Mucosa of descending colon (tissue), 3 donors: ENCODE data around the gene BTNL3. TPM values are rescaled to one million over a fixed set of nuclear protein-coding genes. Genes with fewer than 3 reads are reported as not detected.

ENCODE experiments used
- ATAC-seq: fragments of 200-7000 bp; cut with Tn5 transposase; one replicate; pipeline ENCODE4 v1.9.1; 2020; ENCODE audit warnings: mild to moderate bottlenecking, moderate library complexity
- DNase-seq, 3 donors: peaks; one replicate each; pipeline ENCODE4 v3.0.0-alpha.2; 2020
- H3K36me3 ChIP-seq: fragments of 200-600 bp; one replicate; pipeline ENCODE4 v1.8.0; 2021; ENCODE audit warnings: low read depth, mild to moderate bottlenecking
- H3K4me1 ChIP-seq: fragments of 200-600 bp; one replicate; pipeline ENCODE4 v1.8.0; 2021; ENCODE audit warnings: low read depth, mild to moderate bottlenecking
- H3K4me3 ChIP-seq: fragments of 200-600 bp; one replicate; pipeline ENCODE4 v1.8.0; 2021; ENCODE audit warnings: mild to moderate bottlenecking
- H3K9me3 ChIP-seq: fragments of 200-600 bp; one replicate; pipeline ENCODE4 v1.8.0; 2021; ENCODE audit warnings: mild to moderate bottlenecking
- intact Hi-C, 2 donors: fragments of 100-400 bp; cut with DNase I in 1 of 2; cut with micrococcal nuclease in 1 of 2; formaldehyde crosslinking; loops; one replicate each; pipeline versions ENCODE4 v1.11.0 to v1.11.1; 2022; cut with DNase I, micrococcal nuclease
- total RNA-seq, 3 donors: library from RNA; stranded (reverse); fragmentation: NEBNext Ultra II Directional in 2 of 3; extraction: Animal tissue kit (Norgen Biotek cat#: 25700) in 2 of 3; gene quantifications; one replicate each; pipeline versions ENCODE4 v1.2.1 to v1.2.4, GENCODE V29; 2021 to 2023
- TF ChIP-seq, protein P1 (sequence below): fragments of 200-600 bp; IDR thresholded peaks from one replicate; pipeline ENCODE4 v1.8.0; 2022; ENCODE audit warnings: antibody characterized with exemption, mild to moderate bottlenecking
- donor health status: DM: no; HTN: no; CAD: no; lungs with moderate emphysema.
- donor health status: DM: no; HTN: no; CAD: no.
- donor health status: DM: no; HTN: yes; CAD: no.

Gene BTNL3
- total RNA-seq, 3 donors from 2014 or later: 38.4 to 62.2 (median 46.5) TPM

DNA sequence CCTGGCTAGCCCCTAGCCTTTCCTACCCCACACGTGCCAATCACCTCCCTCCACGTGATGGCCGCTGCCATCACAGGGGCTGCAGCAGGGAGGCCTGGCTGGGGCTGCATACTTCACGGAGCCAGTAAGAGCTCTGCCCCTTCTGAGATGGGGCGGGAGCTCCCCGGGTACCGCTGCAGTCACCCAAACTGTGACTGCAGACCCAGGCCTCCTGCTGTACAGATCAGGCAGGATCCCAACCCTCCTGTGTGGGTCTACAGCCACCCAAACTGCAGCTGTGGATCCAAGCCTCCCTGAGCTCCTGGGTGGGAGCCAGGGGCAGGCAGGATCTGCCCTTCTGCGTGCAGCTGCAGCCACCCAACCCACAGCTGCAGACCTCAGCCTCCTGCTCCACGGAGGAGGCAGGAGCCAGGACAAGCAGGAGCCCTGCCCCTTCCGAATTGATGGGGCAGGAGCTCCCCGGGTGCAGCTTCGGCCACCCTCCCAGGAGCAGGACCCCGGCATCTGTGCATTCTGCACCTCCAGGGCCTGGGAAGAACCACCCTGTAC lies 48.2 kb downstream of the BTNL3 start:
- ATAC-seq (no peak), DNase-seq (no peak)
- Histone ChIP-seq H3K4me3 (no peak overlapping the region), H3K9me3 (peaks cover 2% of the 10 kb centered on the region), H3K36me3 (no peaks in the 10 kb centered on the region), H3K4me1 (no peaks in the 10 kb centered on the region)
- intact Hi-C loops: no loop called here
- TF ChIP-seq, protein P1, sequence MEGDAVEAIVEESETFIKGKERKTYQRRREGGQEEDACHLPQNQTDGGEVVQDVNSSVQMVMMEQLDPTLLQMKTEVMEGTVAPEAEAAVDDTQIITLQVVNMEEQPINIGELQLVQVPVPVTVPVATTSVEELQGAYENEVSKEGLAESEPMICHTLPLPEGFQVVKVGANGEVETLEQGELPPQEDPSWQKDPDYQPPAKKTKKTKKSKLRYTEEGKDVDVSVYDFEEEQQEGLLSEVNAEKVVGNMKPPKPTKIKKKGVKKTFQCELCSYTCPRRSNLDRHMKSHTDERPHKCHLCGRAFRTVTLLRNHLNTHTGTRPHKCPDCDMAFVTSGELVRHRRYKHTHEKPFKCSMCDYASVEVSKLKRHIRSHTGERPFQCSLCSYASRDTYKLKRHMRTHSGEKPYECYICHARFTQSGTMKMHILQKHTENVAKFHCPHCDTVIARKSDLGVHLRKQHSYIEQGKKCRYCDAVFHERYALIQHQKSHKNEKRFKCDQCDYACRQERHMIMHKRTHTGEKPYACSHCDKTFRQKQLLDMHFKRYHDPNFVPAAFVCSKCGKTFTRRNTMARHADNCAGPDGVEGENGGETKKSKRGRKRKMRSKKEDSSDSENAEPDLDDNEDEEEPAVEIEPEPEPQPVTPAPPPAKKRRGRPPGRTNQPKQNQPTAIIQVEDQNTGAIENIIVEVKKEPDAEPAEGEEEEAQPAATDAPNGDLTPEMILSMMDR: no peak

DNA sequence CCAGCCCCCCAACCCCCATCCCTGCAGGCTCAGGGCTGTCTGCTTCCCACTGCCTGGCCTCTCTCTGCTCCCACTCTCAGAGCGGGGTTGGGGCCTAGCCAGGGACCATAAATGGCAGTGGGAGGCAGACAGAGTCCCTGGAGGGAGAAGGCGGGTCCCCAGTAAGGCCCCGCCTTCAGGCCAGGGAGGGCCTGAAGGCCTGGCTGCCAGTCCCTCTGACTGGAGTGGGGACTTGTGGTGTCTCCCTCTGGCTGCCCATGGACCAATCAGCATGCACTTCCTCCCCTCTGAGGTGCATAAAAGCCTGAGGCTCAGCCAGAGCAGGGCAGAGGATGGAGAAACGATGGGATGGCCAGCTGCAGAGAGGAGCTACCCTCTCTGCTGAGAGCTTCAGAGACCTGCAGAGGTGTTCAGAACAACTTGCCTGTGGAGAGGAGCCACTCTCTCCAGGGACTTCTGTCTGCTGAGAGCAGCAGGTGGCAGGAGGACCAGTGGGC lies 48.8 kb downstream of the BTNL3 start:
- no peak overlapping the region for H3K4me3 ChIP-seq
- ATAC-seq: peak; percentile 44
- no peak for DNase-seq
- intact Hi-C loops: no loop called here
- TF ChIP-seq, protein P1: no peak
- no peaks in the 10 kb centered on the region for H3K36me3 ChIP-seq
- H3K4me1 ChIP-seq: no peaks in the 10 kb centered on the region
- H3K9me3 ChIP-seq: peaks cover 1% of the 10 kb centered on the region

DNA sequence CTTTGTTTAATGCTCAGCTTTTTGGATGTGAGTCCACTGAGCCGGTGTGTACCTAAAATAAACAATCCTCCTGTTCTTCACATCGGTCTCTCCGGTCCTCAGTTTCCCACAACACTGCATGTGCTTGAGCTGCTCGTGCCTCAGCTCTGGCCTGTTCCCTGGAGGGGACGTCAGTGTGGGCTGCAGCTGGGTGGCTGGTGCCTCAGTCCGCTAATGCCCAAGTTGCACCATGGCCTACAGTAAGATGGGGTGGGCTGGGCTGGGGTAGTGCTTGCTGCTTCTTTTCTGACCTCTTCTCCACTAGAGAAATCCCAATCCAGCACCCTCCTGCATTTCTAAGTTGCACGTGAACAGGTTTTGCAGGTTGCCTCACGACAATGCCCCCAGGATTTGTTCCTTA lies 50.8 kb downstream of the BTNL3 start:
- Histone ChIP-seq H3K9me3 (no peaks in the 10 kb centered on the region), H3K36me3 (no peaks in the 10 kb centered on the region), H3K4me1 (no peaks in the 10 kb centered on the region), H3K4me3 (no peak overlapping the region)
- intact Hi-C loops: no loop called here
- no peak for ATAC-seq
- TF ChIP-seq, protein P1: no peak
- no peak for DNase-seq

DNA sequence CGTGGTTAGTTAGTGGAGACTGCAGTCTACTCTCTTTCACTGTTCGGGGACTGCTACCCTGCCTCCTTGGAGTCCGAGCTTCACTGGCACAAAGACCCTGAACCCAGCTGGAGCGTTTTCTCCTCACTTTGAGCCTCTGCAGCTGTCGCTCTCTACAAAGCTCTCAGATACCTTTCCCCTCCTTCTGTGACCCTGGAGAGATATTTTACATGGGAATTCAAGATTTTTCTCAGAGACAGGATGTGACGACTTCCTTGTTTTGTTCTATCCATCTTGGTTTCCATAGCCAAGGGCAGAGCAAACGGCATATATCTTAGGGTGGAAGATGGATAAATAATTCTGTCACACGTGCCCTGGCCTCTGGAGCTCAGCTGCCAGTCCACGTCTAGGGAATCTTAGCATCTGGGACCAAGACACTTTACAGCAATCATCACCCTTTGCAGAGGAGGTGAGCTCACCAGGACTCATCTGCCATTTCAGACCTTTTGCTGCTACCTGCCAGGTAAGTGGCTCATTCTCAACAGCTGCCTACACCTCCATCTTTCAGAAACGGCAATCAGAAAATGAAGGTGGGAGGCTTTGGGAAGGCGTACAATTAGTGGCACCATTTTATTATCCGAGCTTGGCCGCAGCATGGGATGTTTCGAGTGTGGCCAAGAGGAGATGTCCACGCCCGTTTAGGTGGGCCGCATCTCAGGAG lies 51.4 kb downstream of the BTNL3 start, which contains the start of gene BTNL9:
Gene BTNL9 (plus strand): TSS at position 336 of the 700 bp plus-strand sequence. CDS start 5,224 bp downstream, outside the sequence.
- H3K36me3 ChIP-seq: no peaks in the 10 kb centered on the region
- no peak for ATAC-seq
- intact Hi-C loops: no loop called here
- no peaks in the 10 kb centered on the region for H3K4me1 ChIP-seq
- H3K9me3 ChIP-seq: no peaks in the 10 kb centered on the region
- H3K4me3 ChIP-seq: no peak within 1 kb of the TSS
- TF ChIP-seq, protein P1: no peak
- DNase-seq: no peak

DNA sequence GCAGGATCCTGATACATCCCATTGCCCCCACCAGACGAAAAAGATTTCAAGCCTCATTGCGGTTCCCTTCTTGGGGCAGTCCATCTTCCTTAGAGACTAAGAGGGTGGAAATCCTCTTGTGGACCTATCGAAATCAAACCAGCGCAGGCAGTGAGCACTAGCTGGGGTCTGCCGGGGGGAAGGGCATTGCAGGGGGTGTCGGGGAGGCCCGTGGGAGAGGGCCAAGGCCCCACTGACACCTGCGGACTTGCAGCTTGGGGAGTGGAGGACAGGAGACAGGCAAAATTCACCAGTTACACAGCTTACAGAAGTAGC lies 51.9 kb downstream of the BTNL3 start:
- intact Hi-C loops: no loop called here
- H3K36me3 ChIP-seq: no peaks in the 10 kb centered on the region
- TF ChIP-seq, protein P1: no peak
- ATAC-seq (no peak), DNase-seq (peak in 1 of 3 donors; percentile 2)
- H3K4me3 ChIP-seq: no peak overlapping the region
- H3K9me3 ChIP-seq: no peaks in the 10 kb centered on the region
- H3K4me1 ChIP-seq: no peaks in the 10 kb centered on the region
